Measurements from ENCODE around the gene C16orf89. TPM values are rescaled to one million over a fixed set of nuclear protein-coding genes. Genes with fewer than 3 reads are reported as not detected.

Gene C16orf89
- total RNA-seq, 1 experiment from 2014 or later, result not detected

GRCh38 chr16:5030251-5030870 lies 35.4 kb downstream of the C16orf89 start:
- no peak for DNase-seq (ENCODE audit: low read depth)

- no peak for DNase-seq (ENCODE audit: low read depth)
These were observed 36.7 kb downstream of the C16orf89 start for GRCh38 chr16:5028950-5029475.

GRCh38 chr16:5027575-5028235 lies 38.1 kb downstream of the C16orf89 start:
- DNase-seq (ENCODE audit: low read depth), result no peak

- DNase-seq (ENCODE audit: low read depth), result no peak
These were observed 38.7 kb downstream of the C16orf89 start for GRCh38 chr16:5027086-5027485.

- no peak for DNase-seq (ENCODE audit: low read depth)
These were observed 39.1 kb downstream of the C16orf89 start for GRCh38 chr16:5026664-5027063.

- DNase-seq (ENCODE audit: low read depth), result peak; percentile 27
These were observed 40.6 kb downstream of the C16orf89 start for GRCh38 chr16:5025171-5025632.

GRCh38 chr16:5024632-5025031 lies 41.1 kb downstream of the C16orf89 start:
- no peak for DNase-seq (ENCODE audit: low read depth)

GRCh38 chr16:5022521-5022920 lies 43.2 kb downstream of the C16orf89 start:
- DNase-seq (ENCODE audit: low read depth), result no peak

GRCh38 chr16:5020551-5020950 lies 45.2 kb downstream of the C16orf89 start:
- DNase-seq (ENCODE audit: low read depth), result no peak

- DNase-seq (ENCODE audit: low read depth), result no peak
These were observed 46.0 kb downstream of the C16orf89 start for GRCh38 chr16:5019775-5020174.

- DNase-seq (ENCODE audit: low read depth), result no peak
These were observed 47.0 kb downstream of the C16orf89 start for GRCh38 chr16:5018793-5019192.

- DNase-seq (ENCODE audit: low read depth), result no peak
These were observed 48.1 kb downstream of the C16orf89 start for GRCh38 chr16:5017678-5017969.

GRCh38 chr16:5016967-5017677 lies 48.6 kb downstream of the C16orf89 start:
- DNase-seq (ENCODE audit: low read depth), result no peak

GRCh38 chr16:5015887-5016286 lies 49.9 kb downstream of the C16orf89 start:
- DNase-seq (ENCODE audit: low read depth), result no peak

- DNase-seq (ENCODE audit: low read depth), result no peak
These were observed 50.4 kb downstream of the C16orf89 start for GRCh38 chr16:5015351-5015750.

- DNase-seq (ENCODE audit: low read depth), result no peak
These were observed 52.9 kb downstream of the C16orf89 start for GRCh38 chr16:5012887-5013286.

- no peak for DNase-seq (ENCODE audit: low read depth)
These were observed 54.1 kb downstream of the C16orf89 start for GRCh38 chr16:5011637-5012036.

GRCh38 chr16:5010576-5011329 lies 55.0 kb downstream of the C16orf89 start:
- no peak for DNase-seq (ENCODE audit: low read depth)

GRCh38 chr16:5008311-5008731 lies 57.4 kb downstream of the C16orf89 start:
- no peak for DNase-seq (ENCODE audit: low read depth)

GRCh38 chr16:5007256-5007655 lies 58.5 kb downstream of the C16orf89 start:
- no peak for DNase-seq (ENCODE audit: low read depth)

- DNase-seq (ENCODE audit: low read depth), result no peak
These were observed 59.2 kb downstream of the C16orf89 start for GRCh38 chr16:5006348-5007193.
